Muscle layer of colon (tissue), 2 donors: ENCODE measurements around the gene BRD9.
"Not testable (repeated sequence)": the region's sequence is repeated elsewhere in the genome, so short reads cannot be mapped to it uniquely, and the experiment has no call there.

ENCODE experiments used
- H3K27ac ChIP-seq: one replicate; pipeline ENCODE4 v1.7.0; 2013; ENCODE audit warnings: low read depth, mild to moderate bottlenecking, low read length, moderate library complexity
- H3K27me3 ChIP-seq, 2 donors: one replicate each; pipeline ENCODE4 v1.7.0; 2013; ENCODE audit warnings: low read length in 2 of 2, mild to moderate bottlenecking in 2 of 2; ENCODE audit not compliant: insufficient read depth in 2 of 2, control insufficient read depth in 1 of 2
- H3K36me3 ChIP-seq: one replicate; pipeline ENCODE4 v1.7.0; 2013; ENCODE audit warnings: mild to moderate bottlenecking, low read length; ENCODE audit not compliant: insufficient read depth
- H3K4me1 ChIP-seq: one replicate; pipeline ENCODE4 v1.7.0; 2013; ENCODE audit warnings: mild to moderate bottlenecking, low read length; ENCODE audit not compliant: insufficient read depth
- H3K4me3 ChIP-seq, 2 donors: one replicate each; pipeline ENCODE4 v1.7.0; 2013; ENCODE audit warnings: low read length in 2 of 2, low read depth in 1 of 2, mild to moderate bottlenecking in 1 of 2, moderate library complexity in 1 of 2
- H3K9ac ChIP-seq: one replicate; pipeline ENCODE4 v1.7.0; 2013; ENCODE audit warnings: low read length
- H3K9me3 ChIP-seq: one replicate; pipeline ENCODE4 v1.7.0; 2013; ENCODE audit warnings: mild to moderate bottlenecking, low read length
- donor health status: abdominal sarcoma.
- donor health status: Adenocarcinoma of cecum.

Gene BRD9

GRCh38 chr5:892394-893136, at the start of gene BRD9, which contains the start of gene TRIP13:
Gene BRD9 (minus strand): TSS chr5:892801. CDS start chr5:892657, 144 bp downstream.
Gene TRIP13 (plus strand): TSS chr5:892884. CDS start chr5:892999, 115 bp downstream.
- H3K9ac ChIP-seq: peak within 1 kb of the TSS; percentile 65
- H3K27me3 ChIP-seq: no peaks in the 10 kb centered on the region
- peak within 1 kb of the TSS; percentile 75 to 87 for H3K4me3 ChIP-seq
- peaks cover 16% of the 10 kb centered on the region for H3K4me1 ChIP-seq
- H3K36me3 ChIP-seq: peaks cover 27% of the 10 kb centered on the region
- H3K9me3 ChIP-seq: no peaks in the 10 kb centered on the region
- H3K27ac ChIP-seq: peak within 1 kb of the TSS; percentile 95

DNA sequence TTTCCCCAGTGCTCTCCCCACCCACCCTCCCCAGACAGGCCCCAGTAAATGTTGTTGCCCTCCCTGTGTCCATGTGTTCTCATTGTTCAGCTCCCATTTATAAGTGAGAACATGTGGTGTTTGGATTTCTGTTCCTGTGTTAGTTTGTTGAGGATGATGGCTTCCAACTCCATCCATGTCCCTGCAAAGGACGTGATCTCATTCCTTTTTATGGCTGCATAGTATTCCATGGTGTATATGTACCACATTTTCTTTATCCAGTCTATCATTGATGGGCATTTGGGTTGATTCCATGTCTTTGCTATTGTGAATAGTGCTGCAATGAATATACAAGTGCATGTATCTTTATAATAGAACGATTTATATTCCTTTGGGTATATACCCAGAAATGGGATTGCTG, 48.1 kb upstream of the BRD9 start:
- not testable (repeated sequence) for H3K27me3 ChIP-seq, H3K36me3 ChIP-seq, H3K4me1 ChIP-seq, H3K9me3 ChIP-seq, H3K27ac ChIP-seq, H3K4me3 ChIP-seq, H3K9ac ChIP-seq

GRCh38 chr5:939368-939767, 46.8 kb upstream of the BRD9 start:
- Histone ChIP-seq H3K27ac (no peak overlapping the region), H3K9ac (no peak overlapping the region), H3K4me3 (no peak overlapping the region), H3K9me3 (no peaks in the 10 kb centered on the region), H3K4me1 (no peaks in the 10 kb centered on the region), H3K27me3 (no peaks in the 10 kb centered on the region), H3K36me3 (no peaks in the 10 kb centered on the region)

DNA sequence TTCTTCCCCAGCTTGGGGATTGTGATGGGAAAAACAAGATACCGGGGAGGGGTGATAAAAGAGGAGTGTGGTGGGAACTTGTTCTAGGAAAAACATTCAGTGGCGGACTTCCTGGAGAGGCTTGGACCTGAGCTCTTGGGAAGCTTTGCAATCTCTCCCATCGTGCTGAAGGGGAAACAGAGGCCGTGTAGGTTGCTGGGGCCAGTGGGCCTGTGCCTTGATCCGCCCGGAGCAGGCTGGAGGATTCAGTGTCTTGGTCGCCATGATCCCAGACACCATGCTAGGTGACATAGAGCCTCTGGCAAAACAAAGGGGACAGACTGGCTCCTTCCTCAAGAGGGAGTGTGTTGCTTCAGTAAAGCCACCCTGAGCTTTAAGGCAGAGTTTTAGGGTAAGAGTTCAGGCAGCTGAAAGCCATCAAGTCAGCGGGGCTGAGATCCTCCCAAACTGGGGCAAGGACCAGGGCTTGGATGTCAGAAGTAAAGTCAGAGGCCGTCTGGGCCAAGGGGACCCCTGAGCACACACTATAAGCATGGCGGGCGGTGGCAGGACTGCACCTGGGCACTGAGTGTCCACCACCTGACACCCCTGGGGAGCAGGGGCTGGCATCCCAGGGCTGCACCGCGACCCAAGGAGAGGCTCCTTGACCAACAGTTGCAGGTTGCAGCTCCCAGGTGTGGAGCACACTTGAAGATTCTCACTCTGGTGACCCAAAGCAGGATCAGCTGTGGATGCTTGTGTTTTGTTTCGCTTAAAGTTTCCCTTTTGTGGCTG, 44.7 kb upstream of the BRD9 start:
- no peaks in the 10 kb centered on the region for H3K27me3 ChIP-seq
- no peak overlapping the region for H3K4me3 ChIP-seq
- H3K9me3 ChIP-seq: no peaks in the 10 kb centered on the region
- no peaks in the 10 kb centered on the region for H3K36me3 ChIP-seq
- no peak overlapping the region for H3K9ac ChIP-seq
- no peak overlapping the region for H3K27ac ChIP-seq
- H3K4me1 ChIP-seq: peaks cover 4% of the 10 kb centered on the region

DNA sequence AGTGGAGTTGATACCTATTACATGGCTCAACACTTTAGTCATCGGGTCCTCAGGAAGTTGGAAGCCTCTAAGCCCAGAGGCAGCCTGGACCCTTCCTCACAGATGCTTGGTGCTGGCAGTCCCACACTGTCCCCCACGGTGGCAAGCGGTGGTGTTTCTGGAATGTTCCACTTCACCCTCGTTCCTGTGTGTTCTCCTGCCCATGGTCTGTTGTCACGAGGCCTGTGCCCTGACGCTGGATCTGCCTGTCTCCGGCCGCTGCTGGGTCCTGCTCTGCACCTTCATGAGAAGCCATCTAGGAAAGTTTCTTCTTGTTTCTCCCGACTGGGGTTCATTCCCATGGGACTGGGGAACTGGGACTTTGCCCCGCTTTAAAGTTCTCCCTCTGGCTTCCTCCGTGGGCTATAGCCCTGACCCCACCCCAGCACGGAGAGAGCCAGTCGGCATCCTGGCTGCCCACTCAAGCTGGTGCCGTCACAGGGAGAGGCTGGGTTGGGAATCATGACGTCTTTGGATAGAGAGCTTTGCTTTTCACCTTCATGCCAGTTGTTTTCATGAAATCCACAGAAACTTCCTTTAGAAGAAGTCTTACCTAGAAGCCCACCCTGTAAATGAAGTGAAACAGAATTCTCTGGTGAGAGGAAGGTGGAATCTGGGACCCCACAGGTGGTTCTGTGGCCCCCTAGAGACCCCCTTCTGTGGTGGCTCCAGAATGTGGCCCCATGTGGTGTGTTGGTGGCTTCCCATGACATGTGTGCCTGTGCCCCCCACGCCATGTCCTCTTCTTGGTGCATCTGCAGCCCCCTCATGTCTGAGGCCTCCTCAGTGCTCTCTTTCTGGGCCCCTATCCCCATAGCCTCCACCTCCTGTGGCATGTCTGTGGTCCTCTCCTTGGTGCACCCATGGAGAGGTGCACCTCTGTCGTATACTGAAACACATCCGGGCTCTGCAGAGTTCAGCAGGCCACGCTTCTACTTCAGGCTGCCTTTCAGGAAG, 43.8 kb upstream of the BRD9 start:
- no peaks in the 10 kb centered on the region for H3K27me3 ChIP-seq
- H3K4me3 ChIP-seq: no peak overlapping the region
- H3K9me3 ChIP-seq: no peaks in the 10 kb centered on the region
- peaks cover 5% of the 10 kb centered on the region for H3K4me1 ChIP-seq
- no peak overlapping the region for H3K9ac ChIP-seq
- no peak overlapping the region for H3K27ac ChIP-seq
- H3K36me3 ChIP-seq: no peaks in the 10 kb centered on the region

- no peaks in the 10 kb centered on the region for H3K9me3 ChIP-seq
- no peak overlapping the region for H3K27ac ChIP-seq
- no peak overlapping the region for H3K4me3 ChIP-seq
- H3K4me1 ChIP-seq: peaks cover 5% of the 10 kb centered on the region
- no peak overlapping the region for H3K9ac ChIP-seq
- H3K27me3 ChIP-seq: no peaks in the 10 kb centered on the region
- H3K36me3 ChIP-seq: no peaks in the 10 kb centered on the region
Observed at GRCh38 chr5:935510-936084, 43.0 kb upstream of the BRD9 start.

- H3K4me3 ChIP-seq, H3K27me3 ChIP-seq, H3K9ac ChIP-seq, H3K36me3 ChIP-seq, H3K4me1 ChIP-seq, H3K9me3 ChIP-seq, H3K27ac ChIP-seq: not testable (repeated sequence)
Observed at GRCh38 chr5:934381-934967, 41.9 kb upstream of the BRD9 start.

DNA sequence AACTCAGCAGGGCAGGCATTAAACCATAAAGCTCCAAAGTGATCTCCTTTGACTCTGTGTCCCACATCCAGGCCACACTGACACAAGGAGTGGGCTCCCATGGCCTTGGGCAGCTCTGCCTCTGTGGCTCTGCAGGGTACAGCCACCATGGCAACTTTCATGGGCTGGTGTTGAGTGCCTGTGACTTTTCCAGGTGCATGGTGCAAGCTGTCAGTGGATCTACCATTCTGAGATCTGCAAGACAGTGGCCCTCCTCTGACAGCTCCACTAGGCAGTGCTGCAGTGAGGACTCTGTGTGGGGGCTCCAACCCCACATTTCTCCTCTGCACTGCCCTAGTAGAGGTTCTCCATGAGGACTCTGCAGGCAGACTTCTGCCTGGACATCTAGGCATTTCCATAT, 41.4 kb upstream of the BRD9 start:
- H3K9me3 ChIP-seq, H3K27me3 ChIP-seq, H3K9ac ChIP-seq, H3K4me3 ChIP-seq, H3K36me3 ChIP-seq, H3K4me1 ChIP-seq, H3K27ac ChIP-seq: not testable (repeated sequence)

- H3K9ac ChIP-seq: no peak overlapping the region
- no peak overlapping the region for H3K4me3 ChIP-seq
- H3K4me1 ChIP-seq: peaks cover 5% of the 10 kb centered on the region
- no peaks in the 10 kb centered on the region for H3K27me3 ChIP-seq
- no peaks in the 10 kb centered on the region for H3K36me3 ChIP-seq
- H3K9me3 ChIP-seq: no peaks in the 10 kb centered on the region
- H3K27ac ChIP-seq: no peak overlapping the region
Observed at GRCh38 chr5:933251-933861, 40.8 kb upstream of the BRD9 start.

DNA sequence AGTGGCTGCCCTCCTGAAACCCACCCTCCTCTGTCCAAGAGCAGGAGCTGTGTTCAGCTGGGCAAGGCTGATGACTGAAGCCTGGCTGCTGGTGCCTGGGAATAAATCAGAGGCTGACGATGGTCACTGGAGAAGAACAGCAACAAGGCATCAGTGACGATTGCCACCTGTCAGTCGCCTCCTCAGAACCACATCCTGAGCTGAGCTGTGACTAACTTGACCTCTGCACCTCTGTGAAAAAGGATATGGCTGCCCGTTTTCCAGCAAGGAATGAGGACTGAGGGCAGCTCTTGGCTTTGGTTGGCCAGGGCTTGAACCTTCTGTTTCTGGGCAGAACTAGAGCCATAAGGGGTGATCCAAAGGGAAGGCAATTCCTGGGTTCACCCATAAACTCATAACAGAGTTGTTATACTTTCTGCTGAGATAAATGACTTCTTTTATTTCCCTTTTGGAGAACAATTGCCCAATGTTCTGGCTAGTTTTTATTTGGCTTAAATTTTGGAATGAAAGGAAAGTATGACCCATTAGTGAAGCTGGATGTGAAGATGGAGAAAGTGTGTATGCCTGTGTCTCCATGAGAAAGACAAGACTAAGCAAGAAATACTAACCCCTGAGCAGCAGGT, 40.1 kb upstream of the BRD9 start:
- Histone ChIP-seq H3K27ac (no peak overlapping the region), H3K4me1 (peaks cover 5% of the 10 kb centered on the region), H3K9me3 (no peaks in the 10 kb centered on the region), H3K27me3 (no peaks in the 10 kb centered on the region), H3K4me3 (no peak overlapping the region), H3K9ac (no peak overlapping the region), H3K36me3 (no peaks in the 10 kb centered on the region)
